ENCODE data around the gene ARHGAP12.
A peak's percentile ranks its signal among the peaks of the same experiment; 100 is the strongest.

The ARHGAP12 gene

GRCh38 chr10:31773749-31774298 is 154.8 kb downstream of the ARHGAP12 start:
- H3K9ac ChIP-seq (ENCODE audit: low read length) = no peak overlapping the region
- no peak overlapping the region for H3K4me2 ChIP-seq (ENCODE audit: low read length)
- no peak overlapping the region for H2AFZ ChIP-seq (ENCODE audit: low read length)
- H3K27me3 ChIP-seq (ENCODE audit: insufficient read depth, low read length) = no peaks in the 10 kb centered on the region; the same call in 1 of the 2 replicates
- H3K27ac ChIP-seq (ENCODE audit: low read depth, low read length, poor library complexity, severe bottlenecking) = no peak overlapping the region
- H3K9me2 ChIP-seq (ENCODE audit: low read depth, low read length) = no peaks in the 10 kb centered on the region
- H3K4me1 ChIP-seq (ENCODE audit: insufficient read depth, low read length, severe bottlenecking) = no peaks in the 10 kb centered on the region
- H3K36me3 ChIP-seq (ENCODE audit: insufficient read depth, low read length) = no peaks in the 10 kb centered on the region; the same call in 1 of the 2 replicates
- no peaks in the 10 kb centered on the region for H4K20me1 ChIP-seq (ENCODE audit: insufficient read depth, low read length)
- TF ChIP-seq CTCF (IDR thresholded peaks at IDR 0.05; ENCODE audit: low read length) = no peak
- no peak for TF ChIP-seq EZH2 (IDR thresholded peaks at IDR 0.05; ENCODE audit: borderline replicate concordance, low read length)
- no peaks in the 10 kb centered on the region for H3F3A ChIP-seq (ENCODE audit: insufficient read depth, low read length)
- H3K9me3 ChIP-seq (ENCODE audit: low read length) = no peaks in the 10 kb centered on the region
- H3K79me2 ChIP-seq (ENCODE audit: insufficient read depth, low read length) = no peaks in the 10 kb centered on the region
- H3K4me3 ChIP-seq (ENCODE audit: low read depth, low read length, poor library complexity, severe bottlenecking) = no peak overlapping the region

- Histone ChIP-seq H3F3A (ENCODE audit: insufficient read depth, low read length) (no peaks in the 10 kb centered on the region), H3K4me2 (ENCODE audit: low read length) (no peak overlapping the region), H3K27me3 (ENCODE audit: insufficient read depth, low read length) (no peaks in the 10 kb centered on the region; the same call in 1 of the 2 replicates), H3K9me3 (ENCODE audit: low read length) (no peaks in the 10 kb centered on the region), H3K9me2 (ENCODE audit: low read depth, low read length) (no peaks in the 10 kb centered on the region), H2AFZ (ENCODE audit: low read length) (no peak overlapping the region), H3K36me3 (ENCODE audit: insufficient read depth, low read length) (no peaks in the 10 kb centered on the region; the same call in 1 of the 2 replicates), H3K27ac (ENCODE audit: low read depth, low read length, poor library complexity, severe bottlenecking) (no peak overlapping the region), H3K4me3 (ENCODE audit: low read depth, low read length, poor library complexity, severe bottlenecking) (no peak overlapping the region), H3K79me2 (ENCODE audit: insufficient read depth, low read length) (no peaks in the 10 kb centered on the region), H3K4me1 (ENCODE audit: insufficient read depth, low read length, severe bottlenecking) (no peaks in the 10 kb centered on the region), H3K9ac (ENCODE audit: low read length) (no peak overlapping the region), H4K20me1 (ENCODE audit: insufficient read depth, low read length) (no peaks in the 10 kb centered on the region)
- TF ChIP-seq EZH2 (IDR thresholded peaks at IDR 0.05; ENCODE audit: borderline replicate concordance, low read length) = no peak
- TF ChIP-seq CTCF (IDR thresholded peaks at IDR 0.05; ENCODE audit: low read length) = no peak
These were observed 157.2 kb downstream of the ARHGAP12 start for GRCh38 chr10:31771331-31771831.

GRCh38 chr10:31770307-31770902 is 158.2 kb downstream of the ARHGAP12 start:
- no peaks in the 10 kb centered on the region for H3K9me3 ChIP-seq (ENCODE audit: low read length)
- peak; percentile 89 for TF ChIP-seq CTCF (IDR thresholded peaks at IDR 0.05; ENCODE audit: low read length)
- TF ChIP-seq EZH2 (IDR thresholded peaks at IDR 0.05; ENCODE audit: borderline replicate concordance, low read length) = no peak
- H2AFZ ChIP-seq (ENCODE audit: low read length) = no peak overlapping the region
- H3K27ac ChIP-seq (ENCODE audit: low read depth, low read length, poor library complexity, severe bottlenecking) = no peak overlapping the region
- no peaks in the 10 kb centered on the region for H3K36me3 ChIP-seq (ENCODE audit: insufficient read depth, low read length)
- no peaks in the 10 kb centered on the region for H4K20me1 ChIP-seq (ENCODE audit: insufficient read depth, low read length)
- no peak overlapping the region for H3K9ac ChIP-seq (ENCODE audit: low read length)
- no peaks in the 10 kb centered on the region for H3K27me3 ChIP-seq (ENCODE audit: insufficient read depth, low read length)
- no peaks in the 10 kb centered on the region for H3K4me1 ChIP-seq (ENCODE audit: insufficient read depth, low read length, severe bottlenecking)
- no peak overlapping the region for H3K4me3 ChIP-seq (ENCODE audit: low read depth, low read length, poor library complexity, severe bottlenecking)
- no peaks in the 10 kb centered on the region for H3K9me2 ChIP-seq (ENCODE audit: low read depth, low read length)
- H3F3A ChIP-seq (ENCODE audit: insufficient read depth, low read length) = no peaks in the 10 kb centered on the region
- no peaks in the 10 kb centered on the region for H3K79me2 ChIP-seq (ENCODE audit: insufficient read depth, low read length)
- no peak overlapping the region for H3K4me2 ChIP-seq (ENCODE audit: low read length)
